Measurements from ENCODE around the gene SGCA.

SGCA gene

GRCh38 chr17:50167371-50167770, 1.6 kb downstream of the SGCA start:
- no peak for DNase-seq (ENCODE audit: low read depth)

GRCh38 chr17:50168319-50168718, 2.5 kb downstream of the SGCA start:
- no peak for DNase-seq (ENCODE audit: low read depth)

- DNase-seq (ENCODE audit: low read depth), result peak; percentile 74
Measured at GRCh38 chr17:50169121-50169764, 3.4 kb downstream of the SGCA start.

GRCh38 chr17:50169881-50170459, 4.2 kb downstream of the SGCA start:
- no peak for DNase-seq (ENCODE audit: low read depth)

- peak; percentile 36 for DNase-seq (ENCODE audit: low read depth)
Measured at GRCh38 chr17:50170662-50171370, 5.0 kb downstream of the SGCA start.

GRCh38 chr17:50171371-50172071, 5.7 kb downstream of the SGCA start:
- DNase-seq (ENCODE audit: low read depth), result peak; percentile 15

GRCh38 chr17:50172130-50172529, 6.3 kb downstream of the SGCA start:
- peak; percentile 15 for DNase-seq (ENCODE audit: low read depth)

GRCh38 chr17:50172936-50173334, 7.1 kb downstream of the SGCA start:
- no peak for DNase-seq (ENCODE audit: low read depth)

GRCh38 chr17:50173335-50173941, 7.6 kb downstream of the SGCA start:
- DNase-seq (ENCODE audit: low read depth), result peak; percentile 97

GRCh38 chr17:50174444-50174843, 8.6 kb downstream of the SGCA start:
- DNase-seq (ENCODE audit: low read depth), result peak; percentile 15

GRCh38 chr17:50175035-50175807, 9.4 kb downstream of the SGCA start:
- peak; percentile 47 for DNase-seq (ENCODE audit: low read depth)

- DNase-seq (ENCODE audit: low read depth), result peak; percentile 70
Measured at GRCh38 chr17:50176559-50177357, 11.0 kb downstream of the SGCA start.

- no peak for DNase-seq (ENCODE audit: low read depth)
Measured at GRCh38 chr17:50177476-50177875, 11.7 kb downstream of the SGCA start.

- peak; percentile 99 for DNase-seq (ENCODE audit: low read depth)
Measured at GRCh38 chr17:50177983-50178834, 12.4 kb downstream of the SGCA start.

- peak; percentile 43 for DNase-seq (ENCODE audit: low read depth)
Measured at GRCh38 chr17:50180111-50180510, 14.3 kb downstream of the SGCA start.

- no peak for DNase-seq (ENCODE audit: low read depth)
Measured at GRCh38 chr17:50180620-50181019, 14.8 kb downstream of the SGCA start.

GRCh38 chr17:50181144-50181543, 15.3 kb downstream of the SGCA start:
- no peak for DNase-seq (ENCODE audit: low read depth)

GRCh38 chr17:50181591-50182560, 16.1 kb downstream of the SGCA start:
- peak; percentile 86 for DNase-seq (ENCODE audit: low read depth)
